Endodermal cell (in vitro differentiated cells): Measurements from ENCODE around the gene TTLL5. TPM values are rescaled to one million over a fixed set of nuclear protein-coding genes. Genes with fewer than 3 reads are reported as not detected.

ENCODE experiments used
- DNase-seq: peaks from one replicate; pipeline ENCODE4 v3.0.0-alpha.2; 2017
- H3K27ac ChIP-seq: 2 replicates; pipeline ENCODE4 v1.5.1; 2013; ENCODE audit warnings: mild to moderate bottlenecking, low read depth, low read length, moderate library complexity
- H3K27me3 ChIP-seq: 2 replicates; pipeline ENCODE4 v1.6.1; 2013; ENCODE audit warnings: mild to moderate bottlenecking, low read length, moderate library complexity; ENCODE audit not compliant: insufficient read depth, control insufficient read depth, poor library complexity, severe bottlenecking
- H3K36me3 ChIP-seq: 2 replicates; pipeline ENCODE4 v1.7.0; 2013; ENCODE audit warnings: mild to moderate bottlenecking, low read length, moderate library complexity; ENCODE audit not compliant: control insufficient read depth, insufficient read depth
- H3K4me1 ChIP-seq: one replicate; pipeline ENCODE4 v1.7.0; 2013; ENCODE audit warnings: low read length; ENCODE audit not compliant: control insufficient read depth, insufficient read depth
- H3K4me3 ChIP-seq: 2 replicates; pipeline ENCODE4 v1.5.1; 2013; ENCODE audit warnings: mild to moderate bottlenecking, low read length, moderate library complexity
- H3K9ac ChIP-seq: 2 replicates; pipeline ENCODE4 v1.6.1; 2013; ENCODE audit warnings: mild to moderate bottlenecking, low read length, moderate library complexity; ENCODE audit not compliant: poor library complexity, severe bottlenecking; ENCODE audit errors: extremely low read depth
- H3K9me3 ChIP-seq: 2 replicates; pipeline ENCODE4 v1.6.1; 2013; ENCODE audit warnings: mild to moderate bottlenecking, low read length, moderate library complexity; ENCODE audit not compliant: control insufficient read depth
- H3K27ac Mint-ChIP-seq: 2 replicates; pipeline ENCODE4 v1.8.0; 2020; ENCODE audit warnings: mixed read lengths
- H3K27me3 Mint-ChIP-seq: 2 replicates; pipeline ENCODE4 v1.8.0; 2021; ENCODE audit warnings: mild to moderate bottlenecking, mixed read lengths; ENCODE audit not compliant: insufficient read depth
- H3K36me3 Mint-ChIP-seq: 2 replicates; pipeline ENCODE4 v1.8.0; 2020; ENCODE audit warnings: low read depth, mixed read lengths
- H3K4me1 Mint-ChIP-seq: 2 replicates; pipeline ENCODE4 v1.8.0; 2020; ENCODE audit warnings: mixed read lengths
- H3K4me3 Mint-ChIP-seq: 2 replicates; pipeline ENCODE4 v1.8.0; 2020; ENCODE audit warnings: mild to moderate bottlenecking, moderate library complexity, mixed read lengths
- H3K9me3 Mint-ChIP-seq: 2 replicates; pipeline ENCODE4 v1.8.0; 2020; ENCODE audit warnings: mild to moderate bottlenecking, mixed read lengths
- WGBS, 2 experiments: methylation state at CpG; one replicate each; pipeline versions ENCODE4 v1.1.5 to v1.1.7; 2013; ENCODE audit warnings: missing lambda C conversion rate in 2 of 2, mixed read lengths in 1 of 2; ENCODE audit not compliant: insufficient coverage in 1 of 2, insufficient read length in 1 of 2; 5-methylcytosine and 5-hydroxymethylcytosine counted together
- total RNA-seq, 2 donors: library from RNA; stranded (reverse); fragmentation: NEBNext Ultra II Directional in 1 of 2; extraction: Animal tissue kit (Norgen Biotek cat#: 25700) in 1 of 2; gene quantifications; 2 replicates in 1 of 2; 3 replicates in 1 of 2; pipeline ENCODE4 v1.2.1, GENCODE V29; 2021
- TF ChIP-seq, protein P1 (sequence below): fragments of 200-600 bp; sonication (generic); conservative IDR thresholded peaks from 2 replicates; pipeline ENCODE4 v1.5.0; 2021; ENCODE audit warnings: antibody characterized with exemption, mild to moderate bottlenecking

TTLL5 gene
- total RNA-seq, 2 donors from 2014 or later: 50.5 to 54.2 TPM

DNA sequence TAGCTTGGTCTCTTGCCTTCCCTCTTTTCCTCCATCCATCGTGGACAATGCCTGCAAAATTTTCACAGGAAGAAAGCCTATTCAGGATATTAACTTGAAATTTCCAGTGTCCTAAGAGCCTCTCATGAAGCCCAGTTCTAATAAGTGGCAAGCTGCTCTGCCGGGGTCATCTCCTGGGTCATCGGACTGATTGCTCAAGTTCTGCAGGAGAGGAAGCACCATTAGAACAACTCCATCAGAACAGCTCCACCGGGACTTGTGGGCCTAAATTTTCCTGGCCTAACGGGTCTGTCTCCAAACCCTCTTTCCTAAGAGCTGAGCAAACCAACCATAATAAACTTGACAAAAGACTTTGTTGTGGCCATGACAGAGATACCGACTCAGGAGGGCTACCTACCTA is 14.3 kb upstream of the TTLL5 start:
- H3K9ac ChIP-seq: no peak overlapping the region
- peaks cover 10% of the 10 kb centered on the region for H3K9me3 ChIP-seq
- TF ChIP-seq, protein P1, sequence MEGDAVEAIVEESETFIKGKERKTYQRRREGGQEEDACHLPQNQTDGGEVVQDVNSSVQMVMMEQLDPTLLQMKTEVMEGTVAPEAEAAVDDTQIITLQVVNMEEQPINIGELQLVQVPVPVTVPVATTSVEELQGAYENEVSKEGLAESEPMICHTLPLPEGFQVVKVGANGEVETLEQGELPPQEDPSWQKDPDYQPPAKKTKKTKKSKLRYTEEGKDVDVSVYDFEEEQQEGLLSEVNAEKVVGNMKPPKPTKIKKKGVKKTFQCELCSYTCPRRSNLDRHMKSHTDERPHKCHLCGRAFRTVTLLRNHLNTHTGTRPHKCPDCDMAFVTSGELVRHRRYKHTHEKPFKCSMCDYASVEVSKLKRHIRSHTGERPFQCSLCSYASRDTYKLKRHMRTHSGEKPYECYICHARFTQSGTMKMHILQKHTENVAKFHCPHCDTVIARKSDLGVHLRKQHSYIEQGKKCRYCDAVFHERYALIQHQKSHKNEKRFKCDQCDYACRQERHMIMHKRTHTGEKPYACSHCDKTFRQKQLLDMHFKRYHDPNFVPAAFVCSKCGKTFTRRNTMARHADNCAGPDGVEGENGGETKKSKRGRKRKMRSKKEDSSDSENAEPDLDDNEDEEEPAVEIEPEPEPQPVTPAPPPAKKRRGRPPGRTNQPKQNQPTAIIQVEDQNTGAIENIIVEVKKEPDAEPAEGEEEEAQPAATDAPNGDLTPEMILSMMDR: no peak
- H3K4me1 ChIP-seq: peaks cover 17% of the 10 kb centered on the region
- Mint-ChIP-seq H3K27me3 (peaks cover 12% of the 10 kb centered on the region), H3K9me3 (peaks cover 8% of the 10 kb centered on the region), H3K4me1 (peaks cover 37% of the 10 kb centered on the region), H3K36me3 (peaks cover 52% of the 10 kb centered on the region), H3K27ac (peak overlapping the region; percentile 74), H3K4me3 (no peak overlapping the region)
- no peak overlapping the region for H3K4me3 ChIP-seq
- 82 to 90% methylated on average over 4 to 6 of the region's 6 CpGs for WGBS, 2 experiments
- no peak for DNase-seq
- H3K36me3 ChIP-seq: peaks cover 60% of the 10 kb centered on the region
- H3K27ac ChIP-seq: no peak overlapping the region
- no peaks in the 10 kb centered on the region for H3K27me3 ChIP-seq

DNA sequence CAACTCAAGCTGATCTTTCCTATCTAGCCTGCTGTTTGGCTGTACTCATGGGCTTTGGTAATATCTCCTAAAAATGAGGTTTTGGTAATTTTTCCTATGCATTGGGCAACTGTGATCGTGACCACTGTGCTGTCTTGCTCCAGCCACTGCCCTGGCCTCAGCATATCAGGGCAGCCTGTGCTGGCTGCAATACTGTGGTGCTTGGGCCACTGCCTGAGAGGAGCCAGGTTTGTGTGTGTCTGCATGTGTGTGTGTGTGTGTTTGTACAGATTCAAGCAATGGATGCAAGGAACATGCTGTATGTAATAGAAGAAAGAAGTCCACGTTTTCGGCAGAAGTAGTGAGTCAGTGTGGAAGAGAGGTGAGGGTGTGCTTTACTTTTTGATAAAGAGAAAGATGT is 13.4 kb upstream of the TTLL5 start:
- Histone ChIP-seq H3K9me3 (peaks cover 10% of the 10 kb centered on the region), H3K27ac (peak overlapping the region; percentile 1), H3K4me1 (peaks cover 17% of the 10 kb centered on the region), H3K36me3 (peaks cover 62% of the 10 kb centered on the region), H3K4me3 (peak overlapping the region; percentile 13), H3K9ac (peak overlapping the region; percentile 7), H3K27me3 (no peaks in the 10 kb centered on the region)
- peaks cover 12% of the 10 kb centered on the region for H3K27me3 Mint-ChIP-seq
- H3K9me3 Mint-ChIP-seq: peaks cover 8% of the 10 kb centered on the region
- peaks cover 59% of the 10 kb centered on the region for H3K36me3 Mint-ChIP-seq
- H3K4me1 Mint-ChIP-seq: peaks cover 37% of the 10 kb centered on the region
- 56 to 67% methylated on average over 1 to 3 of the region's 3 CpGs for WGBS, 2 experiments
- no peak overlapping the region for H3K4me3 Mint-ChIP-seq
- no peak for DNase-seq
- peak overlapping the region; percentile 62 for H3K27ac Mint-ChIP-seq
- TF ChIP-seq, protein P1: no peak

DNA sequence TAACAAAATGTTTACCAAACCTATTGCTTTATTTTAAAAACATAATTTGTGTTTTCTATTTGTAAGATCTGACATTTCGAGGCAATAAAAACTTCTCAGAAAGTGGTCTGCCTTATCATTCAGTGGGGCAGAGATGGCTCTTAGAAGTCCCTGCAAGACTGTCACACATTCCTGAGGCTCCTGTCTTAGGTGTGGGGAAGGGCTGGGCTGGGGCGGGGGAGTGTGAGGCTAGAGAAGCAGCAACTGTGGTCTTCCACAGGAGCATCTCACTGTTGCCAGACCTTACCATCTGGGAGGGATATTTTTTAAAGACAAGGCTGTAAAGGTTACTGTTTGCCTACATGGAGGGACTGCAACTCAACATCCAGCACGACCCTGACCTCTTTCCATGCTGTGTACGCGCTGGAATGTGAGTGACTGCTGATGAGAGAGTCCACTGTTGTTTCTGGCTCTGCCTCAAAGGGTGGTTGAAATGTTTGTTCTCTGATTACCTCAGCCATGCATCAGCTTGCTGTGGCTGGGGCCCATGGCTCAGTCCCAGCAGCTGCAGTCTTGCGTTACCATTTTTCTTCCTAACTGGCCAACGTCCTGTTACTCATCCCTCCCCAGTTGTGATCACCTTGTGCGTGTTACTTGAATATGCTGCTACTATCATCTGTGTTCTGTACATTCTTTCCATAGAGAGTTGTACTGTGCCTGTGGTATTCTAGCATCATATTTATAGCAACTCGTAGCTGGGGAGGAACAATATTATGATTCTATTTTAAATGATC is 12.8 kb upstream of the TTLL5 start:
- DNase-seq: no peak
- Histone ChIP-seq H3K4me3 (peak overlapping the region; percentile 13), H3K36me3 (peaks cover 59% of the 10 kb centered on the region), H3K9me3 (peaks cover 10% of the 10 kb centered on the region), H3K27me3 (no peaks in the 10 kb centered on the region), H3K4me1 (peaks cover 17% of the 10 kb centered on the region), H3K27ac (no peak overlapping the region), H3K9ac (peak overlapping the region; percentile 22)
- Mint-ChIP-seq H3K4me1 (peaks cover 37% of the 10 kb centered on the region), H3K27ac (peak overlapping the region; percentile 90), H3K27me3 (peaks cover 12% of the 10 kb centered on the region), H3K4me3 (no peak overlapping the region), H3K9me3 (peaks cover 8% of the 10 kb centered on the region), H3K36me3 (peaks cover 60% of the 10 kb centered on the region)
- TF ChIP-seq, protein P1: no peak
- WGBS, 2 experiments: 77 to 91% methylated on average over 6 to 9 of the region's 9 CpGs
